ENCODE results near the gene MYOD1. TPM values are rescaled to one million over a fixed set of nuclear protein-coding genes. Genes with fewer than 3 reads are reported as not detected.

MYOD1 gene
- total RNA-seq, 1 experiment from 2014 or later: not detected

DNA sequence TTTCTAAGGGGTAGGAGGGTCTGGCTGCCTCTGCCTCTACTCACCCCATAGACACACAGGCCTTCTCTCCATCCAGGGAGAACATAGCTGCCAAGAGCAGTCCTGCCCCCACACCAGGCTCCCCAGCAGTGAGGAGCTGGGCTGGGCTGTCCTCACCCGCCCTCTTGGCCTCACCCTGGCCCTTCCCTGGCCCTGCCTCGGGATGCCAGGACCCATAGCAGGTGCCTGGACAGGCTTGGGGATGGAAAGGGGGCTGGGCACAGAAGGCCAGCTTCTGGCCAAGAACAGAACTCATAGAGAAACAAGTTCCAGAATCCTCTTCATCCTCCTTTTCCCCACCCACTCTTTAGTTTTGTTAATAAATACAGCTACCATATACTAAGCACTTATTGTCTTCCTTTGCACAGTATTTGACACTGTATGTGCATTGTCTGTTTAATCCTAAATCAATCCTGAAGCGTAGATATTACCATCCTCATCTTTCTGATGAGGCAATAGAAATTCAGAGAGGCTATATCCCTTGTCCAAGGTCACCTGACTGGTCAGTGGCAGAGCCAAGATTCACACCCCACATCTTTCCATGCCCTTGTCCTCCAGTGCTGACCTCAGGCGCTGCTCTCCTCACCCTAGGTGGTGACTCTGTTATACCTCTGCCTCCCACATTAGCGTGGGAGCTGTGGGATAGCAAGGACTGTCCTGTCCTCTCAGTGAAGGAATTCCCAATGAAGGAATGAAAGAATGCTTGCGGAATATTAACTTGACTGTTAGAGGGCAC, 22.0 kb upstream of the MYOD1 start:
- DNase-seq: no peak
- H3K9me3 ChIP-seq: no peaks in the 10 kb centered on the region
- H3K36me3 ChIP-seq: no peaks in the 10 kb centered on the region
- H3K4me3 ChIP-seq: no peak overlapping the region
- H3K27me3 ChIP-seq: no peaks in the 10 kb centered on the region

DNA sequence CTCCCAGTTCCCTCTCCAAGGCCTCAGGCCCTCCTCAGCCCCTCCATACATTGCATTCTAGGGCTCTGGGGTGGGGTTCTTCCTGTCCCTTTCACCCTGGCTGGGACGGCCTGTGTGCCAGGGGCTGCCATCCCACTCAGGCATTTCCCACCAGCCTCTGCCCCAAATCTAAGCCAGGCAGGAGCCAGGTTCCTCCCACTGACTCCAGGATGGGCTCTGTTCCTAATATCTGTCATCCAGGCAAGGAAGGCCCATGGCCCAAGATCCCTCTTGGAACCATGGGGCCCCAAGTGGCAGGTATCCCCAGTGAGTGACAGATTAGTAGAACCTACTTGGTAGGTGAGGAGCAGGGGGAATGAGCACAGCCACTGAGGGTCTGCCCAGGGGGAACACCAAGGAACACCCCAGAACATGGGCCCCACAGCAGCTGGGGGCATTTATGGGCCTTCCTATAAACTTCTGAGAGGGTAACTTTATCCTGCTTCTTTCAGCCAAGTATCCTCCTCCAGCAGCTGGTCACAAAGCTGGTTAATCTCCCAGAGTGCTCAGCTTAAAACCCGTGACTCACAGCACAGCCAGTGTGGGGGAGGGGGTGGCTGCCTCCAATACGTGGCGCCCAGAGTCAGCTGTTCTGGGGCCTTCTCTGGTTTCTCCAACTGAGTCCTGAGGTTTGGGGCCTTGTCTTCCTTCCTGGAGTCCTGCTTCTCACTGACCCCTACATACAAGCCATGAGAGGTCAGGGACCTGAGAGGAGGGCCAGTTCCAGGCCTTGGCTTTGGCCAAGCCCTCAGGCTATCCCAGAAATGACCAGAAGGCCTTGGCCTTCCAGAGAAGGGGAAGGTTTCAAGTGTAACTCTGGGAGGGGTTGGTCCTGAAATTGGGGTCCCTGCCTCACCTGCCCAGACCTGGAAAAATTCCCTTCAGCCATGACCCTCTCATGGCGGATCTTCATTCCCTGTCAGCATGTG, 19.9 kb upstream of the MYOD1 start:
- Histone ChIP-seq H3K27me3 (no peaks in the 10 kb centered on the region), H3K36me3 (no peaks in the 10 kb centered on the region), H3K4me3 (no peak overlapping the region), H3K9me3 (no peaks in the 10 kb centered on the region)
- DNase-seq: peak; percentile 67

DNA sequence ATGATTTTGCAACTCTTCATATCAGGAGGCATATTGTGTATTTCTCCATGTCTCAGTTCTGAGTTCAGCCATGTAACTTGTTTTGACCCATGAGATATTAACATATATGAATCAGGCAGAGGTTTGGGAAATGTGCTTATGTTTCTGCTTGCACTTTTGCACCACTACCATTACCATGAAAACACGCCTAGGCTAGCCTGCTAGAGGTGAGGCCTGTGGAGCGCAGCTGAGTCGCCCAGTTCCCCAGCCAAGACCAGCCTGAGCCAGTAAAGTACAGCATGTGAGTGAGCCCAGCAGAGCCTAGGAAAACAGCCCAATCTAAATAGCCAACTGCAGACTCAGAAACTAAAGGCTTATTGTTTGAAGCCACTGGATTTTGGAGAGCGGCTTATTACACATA, 18.4 kb upstream of the MYOD1 start:
- Histone ChIP-seq H3K27me3 (no peaks in the 10 kb centered on the region), H3K36me3 (no peaks in the 10 kb centered on the region), H3K4me3 (no peak overlapping the region), H3K9me3 (no peaks in the 10 kb centered on the region)
- peak; percentile 62 for DNase-seq

DNA sequence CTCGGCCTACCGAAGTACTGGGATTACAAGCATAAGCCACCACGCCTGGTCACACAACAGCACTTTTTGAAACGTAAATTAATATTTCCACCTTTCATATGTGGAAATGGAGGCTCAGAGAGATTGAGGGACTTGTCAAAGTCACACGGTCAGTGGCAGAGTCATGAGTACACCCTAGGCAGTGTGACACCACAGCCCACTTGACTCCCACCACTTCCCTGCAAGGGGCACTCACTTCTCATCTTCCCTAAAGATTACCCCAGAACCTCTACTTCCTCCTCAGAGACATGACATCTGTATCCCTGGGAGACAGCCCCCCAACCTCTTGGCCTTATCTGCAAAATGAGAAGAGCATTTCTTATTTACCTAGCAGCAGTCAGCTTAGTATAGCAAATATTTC, 16.5 kb upstream of the MYOD1 start:
- DNase-seq: no peak
- Histone ChIP-seq H3K27me3 (no peaks in the 10 kb centered on the region), H3K4me3 (no peak overlapping the region), H3K36me3 (no peaks in the 10 kb centered on the region), H3K9me3 (no peaks in the 10 kb centered on the region)

DNA sequence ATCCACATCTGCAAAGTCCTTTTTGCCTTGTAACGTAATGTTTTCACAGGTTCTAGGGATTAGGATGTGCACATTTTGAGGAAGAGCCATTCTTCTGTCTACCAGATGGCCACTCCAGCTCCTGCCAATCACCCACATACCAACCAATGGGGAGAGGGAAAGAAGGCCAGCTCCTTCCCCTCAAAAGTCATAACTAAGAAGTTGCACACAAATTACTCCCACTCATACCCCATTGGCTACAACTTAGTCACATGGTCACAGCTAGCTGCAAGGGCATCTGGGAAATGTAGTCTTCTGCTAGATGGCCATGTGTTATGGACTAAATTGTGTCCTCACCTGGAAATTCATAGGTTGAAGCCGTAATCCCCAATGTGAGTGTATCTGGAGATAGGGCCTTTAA, 15.4 kb upstream of the MYOD1 start:
- DNase-seq: no peak
- Histone ChIP-seq H3K9me3 (no peaks in the 10 kb centered on the region), H3K27me3 (no peaks in the 10 kb centered on the region), H3K4me3 (no peak overlapping the region), H3K36me3 (no peaks in the 10 kb centered on the region)

DNA sequence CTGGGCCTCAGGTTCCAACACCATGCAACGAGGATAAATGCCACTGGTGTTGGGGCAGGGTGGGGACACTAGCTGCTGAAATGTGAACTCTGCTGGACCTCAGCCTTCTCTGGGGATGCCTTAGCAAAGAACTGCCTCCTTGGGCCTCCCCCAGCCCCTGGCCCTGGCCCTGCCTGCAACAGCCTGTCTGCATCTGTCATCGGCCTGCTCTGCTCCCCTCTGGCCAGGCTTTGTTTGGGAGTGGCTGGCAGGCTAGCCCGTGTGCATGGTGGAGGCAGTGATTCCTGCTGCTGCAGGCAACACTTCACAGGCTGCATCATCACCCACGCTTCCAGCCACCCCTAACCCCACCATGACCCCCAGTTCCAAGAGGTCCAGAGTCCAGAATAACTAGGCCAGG, 11.5 kb upstream of the MYOD1 start:
- no peak for DNase-seq
- no peaks in the 10 kb centered on the region for H3K9me3 ChIP-seq

DNA sequence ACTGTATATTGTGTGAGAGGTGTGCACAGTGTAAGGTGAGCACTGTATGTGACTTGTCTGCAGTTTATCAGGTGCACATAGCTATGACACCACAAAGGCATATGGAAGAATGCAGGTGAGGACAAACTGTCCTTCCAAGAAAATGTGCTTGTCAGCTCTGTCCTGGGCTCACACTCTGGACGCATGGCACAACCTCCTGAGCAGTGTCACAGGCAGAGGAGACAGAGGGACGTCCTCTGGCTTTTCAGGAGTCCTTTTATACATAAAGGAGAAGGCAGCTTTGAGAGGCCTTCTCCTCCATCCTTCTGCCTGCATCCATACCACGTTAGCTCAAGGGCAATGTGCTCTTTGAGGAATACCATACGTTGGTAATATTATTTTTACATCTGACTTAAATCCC, 7.5 kb upstream of the MYOD1 start:
- no peak for DNase-seq
- Histone ChIP-seq H3K27me3 (no peaks in the 10 kb centered on the region), H3K4me3 (no peak overlapping the region), H3K9me3 (no peaks in the 10 kb centered on the region), H3K36me3 (no peaks in the 10 kb centered on the region)

More for the DNA sequence above, 11.5 kb upstream of the MYOD1 start:
- Histone ChIP-seq H3K27me3 (no peaks in the 10 kb centered on the region), H3K36me3 (no peaks in the 10 kb centered on the region), H3K4me3 (no peak overlapping the region)

DNA sequence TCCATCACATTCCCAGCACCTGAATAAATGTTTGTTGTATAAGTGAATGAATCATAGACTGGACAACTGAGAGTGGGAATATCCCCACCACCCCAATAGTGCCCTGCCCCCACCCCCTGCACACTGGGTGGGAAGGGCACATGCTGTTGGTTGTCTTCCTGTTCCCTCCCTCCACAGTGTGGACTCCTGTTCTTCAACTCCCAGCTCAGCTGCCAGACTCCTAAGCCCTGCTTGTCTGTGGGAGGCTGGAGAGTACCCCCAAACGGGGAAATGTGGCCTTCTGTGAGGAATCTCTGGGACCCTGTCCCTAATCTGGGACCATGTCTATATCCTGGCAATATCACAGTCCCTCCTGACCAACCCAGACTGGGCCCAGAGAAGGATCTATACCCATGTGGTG, 5.5 kb upstream of the MYOD1 start:
- Histone ChIP-seq H3K4me3 (no peak overlapping the region), H3K9me3 (no peaks in the 10 kb centered on the region), H3K27me3 (no peaks in the 10 kb centered on the region), H3K36me3 (no peaks in the 10 kb centered on the region)
- no peak for DNase-seq

DNA sequence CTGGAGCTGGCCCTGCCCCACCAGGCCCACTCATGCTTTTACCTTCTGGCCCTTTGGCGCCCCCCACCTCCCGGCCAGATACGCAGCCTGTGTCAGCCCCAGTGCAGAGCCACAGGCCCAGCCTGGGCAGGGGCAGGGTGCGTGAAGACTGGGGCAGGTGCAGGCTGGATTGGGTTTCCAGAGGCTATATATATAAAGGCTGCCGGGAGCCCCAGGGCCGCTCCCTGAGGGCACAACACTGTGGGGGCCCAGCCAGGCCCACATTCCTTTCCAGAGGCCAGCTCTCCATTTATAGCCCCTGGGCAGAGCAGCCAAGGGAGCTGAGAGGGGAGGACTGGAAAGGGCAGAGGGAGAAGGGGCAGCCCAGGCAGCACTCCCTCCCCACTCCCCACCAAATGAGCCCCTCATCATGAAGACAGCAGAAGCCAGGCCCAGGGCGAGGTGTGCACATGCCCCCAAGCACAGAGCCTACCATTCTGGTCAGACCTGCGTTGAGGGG, 5.0 kb upstream of the MYOD1 start:
- no peaks in the 10 kb centered on the region for H3K36me3 ChIP-seq
- no peak for DNase-seq
- H3K9me3 ChIP-seq: no peaks in the 10 kb centered on the region
- no peak overlapping the region for H3K4me3 ChIP-seq
- no peaks in the 10 kb centered on the region for H3K27me3 ChIP-seq

DNA sequence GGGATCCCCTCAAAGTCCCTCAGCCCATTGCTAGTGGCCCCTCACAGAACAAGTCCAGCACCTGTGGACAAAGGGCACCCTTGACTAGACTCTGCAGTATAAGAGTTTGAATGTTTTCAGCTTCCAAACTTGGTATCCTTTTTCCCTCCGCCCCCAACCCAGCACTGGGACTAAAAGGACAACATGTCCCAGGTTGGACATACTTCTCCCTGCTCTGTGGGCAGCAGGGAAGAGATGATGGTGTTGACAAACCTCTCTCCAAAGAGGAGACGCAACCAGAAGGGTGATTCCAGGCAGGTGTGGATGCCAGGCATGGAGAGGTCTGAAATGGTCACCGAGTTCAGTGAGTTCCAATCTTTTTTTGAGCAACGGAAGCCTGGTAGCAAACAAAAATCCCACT, 4.5 kb upstream of the MYOD1 start:
- Histone ChIP-seq H3K27me3 (no peaks in the 10 kb centered on the region), H3K4me3 (no peak overlapping the region), H3K9me3 (no peaks in the 10 kb centered on the region), H3K36me3 (no peaks in the 10 kb centered on the region)
- no peak for DNase-seq

DNA sequence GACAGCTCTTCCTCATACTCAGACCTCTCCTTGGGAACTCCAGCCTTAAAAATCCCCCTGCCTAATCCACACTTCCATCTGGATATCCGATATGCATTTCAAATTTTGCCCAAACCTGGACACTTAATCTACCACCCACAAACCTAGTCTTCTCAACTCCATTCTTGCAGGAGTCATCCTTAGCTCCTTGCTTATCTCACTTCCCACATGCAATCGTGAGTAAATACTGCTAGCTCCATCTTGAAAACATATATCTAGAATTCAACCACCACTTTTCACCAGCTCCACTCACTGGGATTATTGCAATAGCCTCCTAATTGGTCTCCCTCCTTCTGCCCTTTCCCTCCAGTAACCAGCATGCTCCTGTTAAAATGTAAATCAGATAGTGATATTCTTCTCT, 2.6 kb upstream of the MYOD1 start:
- no peaks in the 10 kb centered on the region for H3K27me3 ChIP-seq
- DNase-seq: no peak
- no peaks in the 10 kb centered on the region for H3K9me3 ChIP-seq
- H3K36me3 ChIP-seq: no peaks in the 10 kb centered on the region
- H3K4me3 ChIP-seq: no peak overlapping the region

DNA sequence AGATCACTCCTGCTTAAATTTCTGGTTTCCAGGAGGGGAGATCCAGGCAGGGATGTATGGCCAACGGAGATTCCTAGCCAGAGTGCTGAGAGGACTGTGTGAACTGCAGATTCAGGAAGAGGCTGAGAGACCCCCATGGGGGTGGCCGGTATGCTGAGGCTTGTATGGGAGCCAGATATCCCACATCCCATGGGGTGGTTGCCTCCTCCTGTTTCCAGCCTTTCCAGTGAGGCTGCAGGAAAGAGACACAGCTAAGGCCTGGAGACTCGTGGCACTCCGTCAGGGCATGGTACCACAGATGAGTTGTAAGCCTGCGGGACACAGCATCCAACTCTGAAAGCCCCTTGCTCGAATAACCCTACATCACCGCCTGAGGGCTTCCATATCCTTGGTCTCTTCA, 1.4 kb upstream of the MYOD1 start:
- Histone ChIP-seq H3K9me3 (no peaks in the 10 kb centered on the region), H3K4me3 (no peak overlapping the region), H3K36me3 (no peaks in the 10 kb centered on the region), H3K27me3 (no peaks in the 10 kb centered on the region)
- no peak for DNase-seq

DNA sequence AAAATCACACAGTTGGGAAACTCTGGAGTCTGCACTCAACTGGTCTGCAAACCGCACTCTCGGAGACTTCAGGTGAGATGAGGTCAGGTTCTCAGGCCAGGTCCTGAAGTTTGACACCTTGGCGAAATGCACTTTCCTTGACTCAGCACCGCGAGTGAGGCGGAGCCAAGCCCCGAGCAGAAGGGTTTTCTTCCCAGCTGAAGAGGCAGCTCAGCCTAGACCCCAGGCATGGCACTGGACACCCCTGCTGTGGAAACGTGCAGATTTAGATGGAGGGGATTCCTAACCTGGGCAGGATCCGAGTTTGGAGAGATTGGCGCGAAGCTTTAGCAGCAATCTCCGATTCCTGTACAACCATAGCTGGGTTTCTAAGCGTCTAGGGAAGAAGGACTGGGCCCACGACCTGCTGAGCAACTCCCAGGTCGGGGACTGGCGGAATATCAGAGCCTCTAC, 835 bp upstream of the MYOD1 start:
- no peaks in the 10 kb centered on the region for H3K9me3 ChIP-seq
- no peaks in the 10 kb centered on the region for H3K27me3 ChIP-seq
- no peak for DNase-seq
- H3K36me3 ChIP-seq: no peaks in the 10 kb centered on the region
- H3K4me3 ChIP-seq: no peak overlapping the region

DNA sequence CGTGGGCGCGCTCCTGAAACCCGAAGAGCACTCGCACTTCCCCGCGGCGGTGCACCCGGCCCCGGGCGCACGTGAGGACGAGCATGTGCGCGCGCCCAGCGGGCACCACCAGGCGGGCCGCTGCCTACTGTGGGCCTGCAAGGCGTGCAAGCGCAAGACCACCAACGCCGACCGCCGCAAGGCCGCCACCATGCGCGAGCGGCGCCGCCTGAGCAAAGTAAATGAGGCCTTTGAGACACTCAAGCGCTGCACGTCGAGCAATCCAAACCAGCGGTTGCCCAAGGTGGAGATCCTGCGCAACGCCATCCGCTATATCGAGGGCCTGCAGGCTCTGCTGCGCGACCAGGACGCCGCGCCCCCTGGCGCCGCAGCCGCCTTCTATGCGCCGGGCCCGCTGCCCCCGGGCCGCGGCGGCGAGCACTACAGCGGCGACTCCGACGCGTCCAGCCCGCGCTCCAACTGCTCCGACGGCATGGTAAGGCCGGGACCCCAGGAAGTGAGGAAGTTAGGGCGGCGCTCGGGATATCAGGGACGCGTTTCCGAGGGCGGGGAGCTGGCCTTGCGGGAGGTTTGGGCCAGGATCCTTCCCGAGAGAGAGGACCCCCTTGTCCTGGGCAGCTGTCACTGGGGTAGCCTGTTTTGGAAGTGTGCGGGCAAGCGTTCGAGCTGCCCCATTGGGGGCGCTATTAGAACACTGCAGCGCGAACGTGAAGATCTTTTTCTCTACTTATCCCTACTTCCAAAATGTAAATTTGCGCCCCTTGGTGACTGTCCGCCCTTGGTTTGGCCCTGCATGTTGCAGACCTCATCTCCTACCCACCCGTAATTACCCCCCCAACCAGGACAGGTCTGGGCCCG, 796 bp downstream of the MYOD1 start:
- Histone ChIP-seq H3K9me3 (no peaks in the 10 kb centered on the region), H3K27me3 (no peaks in the 10 kb centered on the region; the same call in 1 of the 2 replicates), H3K36me3 (no peaks in the 10 kb centered on the region), H3K4me3 (no peak overlapping the region)
- no peak for DNase-seq

DNA sequence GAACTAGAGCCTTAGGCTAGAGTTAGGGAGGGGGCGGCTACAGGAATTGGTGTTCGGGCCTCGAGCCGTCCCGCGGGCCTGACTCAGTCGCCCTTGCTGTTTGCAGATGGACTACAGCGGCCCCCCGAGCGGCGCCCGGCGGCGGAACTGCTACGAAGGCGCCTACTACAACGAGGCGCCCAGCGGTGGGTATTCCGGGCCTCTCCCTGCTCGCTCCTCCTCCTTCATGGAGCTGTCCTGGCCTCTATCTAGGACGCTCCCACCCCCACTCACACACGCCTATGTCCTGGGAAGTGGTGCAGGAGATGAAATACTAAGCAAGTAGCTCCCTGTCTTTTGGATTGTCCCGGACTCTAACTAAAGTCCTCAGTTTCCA, 1.4 kb downstream of the MYOD1 start:
- DNase-seq: no peak
- H3K27me3 ChIP-seq: no peaks in the 10 kb centered on the region; the same call in none of the 2 replicates
- H3K36me3 ChIP-seq: no peaks in the 10 kb centered on the region
- H3K9me3 ChIP-seq: no peaks in the 10 kb centered on the region
- H3K4me3 ChIP-seq: no peak overlapping the region

DNA sequence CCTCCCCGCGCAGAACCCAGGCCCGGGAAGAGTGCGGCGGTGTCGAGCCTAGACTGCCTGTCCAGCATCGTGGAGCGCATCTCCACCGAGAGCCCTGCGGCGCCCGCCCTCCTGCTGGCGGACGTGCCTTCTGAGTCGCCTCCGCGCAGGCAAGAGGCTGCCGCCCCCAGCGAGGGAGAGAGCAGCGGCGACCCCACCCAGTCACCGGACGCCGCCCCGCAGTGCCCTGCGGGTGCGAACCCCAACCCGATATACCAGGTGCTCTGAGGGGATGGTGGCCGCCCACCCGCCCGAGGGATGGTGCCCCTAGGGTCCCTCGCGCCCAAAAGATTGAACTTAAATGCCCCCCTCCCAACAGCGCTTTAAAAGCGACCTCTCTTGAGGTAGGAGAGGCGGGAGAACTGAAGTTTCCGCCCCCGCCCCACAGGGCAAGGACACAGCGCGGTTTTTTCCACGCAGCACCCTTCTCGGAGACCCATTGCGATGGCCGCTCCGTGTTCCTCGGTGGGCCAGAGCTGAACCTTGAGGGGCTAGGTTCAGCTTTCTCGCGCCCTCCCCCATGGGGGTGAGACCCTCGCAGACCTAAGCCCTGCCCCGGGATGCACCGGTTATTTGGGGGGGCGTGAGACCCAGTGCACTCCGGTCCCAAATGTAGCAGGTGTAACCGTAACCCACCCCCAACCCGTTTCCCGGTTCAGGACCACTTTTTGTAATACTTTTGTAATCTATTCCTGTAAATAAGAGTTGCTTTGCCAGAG, 2.0 kb downstream of the MYOD1 start:
- Histone ChIP-seq H3K36me3 (no peaks in the 10 kb centered on the region), H3K27me3 (no peaks in the 10 kb centered on the region; the same call in none of the 2 replicates), H3K9me3 (no peaks in the 10 kb centered on the region), H3K4me3 (no peak overlapping the region)
- DNase-seq: no peak

All from MG63 (cell line).